ENCODE results near the gene MBD4.
"Not testable (repeated sequence)": the region's sequence is repeated elsewhere in the genome, so short reads cannot be mapped to it uniquely, and the experiment has no call there.

- not testable (repeated sequence) for TF ChIP-seq EZH2 (IDR thresholded peaks at IDR 0.05; ENCODE audit: low read length)
- TF ChIP-seq, protein P1, sequence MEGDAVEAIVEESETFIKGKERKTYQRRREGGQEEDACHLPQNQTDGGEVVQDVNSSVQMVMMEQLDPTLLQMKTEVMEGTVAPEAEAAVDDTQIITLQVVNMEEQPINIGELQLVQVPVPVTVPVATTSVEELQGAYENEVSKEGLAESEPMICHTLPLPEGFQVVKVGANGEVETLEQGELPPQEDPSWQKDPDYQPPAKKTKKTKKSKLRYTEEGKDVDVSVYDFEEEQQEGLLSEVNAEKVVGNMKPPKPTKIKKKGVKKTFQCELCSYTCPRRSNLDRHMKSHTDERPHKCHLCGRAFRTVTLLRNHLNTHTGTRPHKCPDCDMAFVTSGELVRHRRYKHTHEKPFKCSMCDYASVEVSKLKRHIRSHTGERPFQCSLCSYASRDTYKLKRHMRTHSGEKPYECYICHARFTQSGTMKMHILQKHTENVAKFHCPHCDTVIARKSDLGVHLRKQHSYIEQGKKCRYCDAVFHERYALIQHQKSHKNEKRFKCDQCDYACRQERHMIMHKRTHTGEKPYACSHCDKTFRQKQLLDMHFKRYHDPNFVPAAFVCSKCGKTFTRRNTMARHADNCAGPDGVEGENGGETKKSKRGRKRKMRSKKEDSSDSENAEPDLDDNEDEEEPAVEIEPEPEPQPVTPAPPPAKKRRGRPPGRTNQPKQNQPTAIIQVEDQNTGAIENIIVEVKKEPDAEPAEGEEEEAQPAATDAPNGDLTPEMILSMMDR (optimal IDR thresholded peaks at IDR 0.05 in 1 of 3, IDR thresholded peaks at IDR 0.05 in 1 of 3, conservative IDR thresholded peaks at IDR 0.05 in 1 of 3; ENCODE audit: extremely low read depth in 1 of 3, insufficient read depth in 2 of 3, low read length in 3 of 3): not testable (repeated sequence)
Observed at GRCh38 chr3:129384103-129384502, 55.6 kb downstream of the MBD4 start.
